Stimulated activated CD8-positive, alpha-beta memory T cell treated with anti-CD3 and anti-CD28 coated beads, Interleukin-15, amount 100 ng/mL, for 48 hours (primary cell): ENCODE data around the gene MALL.
"Not testable (repeated sequence)": the region's sequence is repeated elsewhere in the genome, so short reads cannot be mapped to it uniquely, and the experiment has no call there.

Experiments
- DNase-seq, 2 donors: peaks; one replicate each; pipeline ENCODE4 v3.0.0-alpha.2; 2020; ENCODE audit warnings: low read depth in 2 of 2

MALL gene

DNA sequence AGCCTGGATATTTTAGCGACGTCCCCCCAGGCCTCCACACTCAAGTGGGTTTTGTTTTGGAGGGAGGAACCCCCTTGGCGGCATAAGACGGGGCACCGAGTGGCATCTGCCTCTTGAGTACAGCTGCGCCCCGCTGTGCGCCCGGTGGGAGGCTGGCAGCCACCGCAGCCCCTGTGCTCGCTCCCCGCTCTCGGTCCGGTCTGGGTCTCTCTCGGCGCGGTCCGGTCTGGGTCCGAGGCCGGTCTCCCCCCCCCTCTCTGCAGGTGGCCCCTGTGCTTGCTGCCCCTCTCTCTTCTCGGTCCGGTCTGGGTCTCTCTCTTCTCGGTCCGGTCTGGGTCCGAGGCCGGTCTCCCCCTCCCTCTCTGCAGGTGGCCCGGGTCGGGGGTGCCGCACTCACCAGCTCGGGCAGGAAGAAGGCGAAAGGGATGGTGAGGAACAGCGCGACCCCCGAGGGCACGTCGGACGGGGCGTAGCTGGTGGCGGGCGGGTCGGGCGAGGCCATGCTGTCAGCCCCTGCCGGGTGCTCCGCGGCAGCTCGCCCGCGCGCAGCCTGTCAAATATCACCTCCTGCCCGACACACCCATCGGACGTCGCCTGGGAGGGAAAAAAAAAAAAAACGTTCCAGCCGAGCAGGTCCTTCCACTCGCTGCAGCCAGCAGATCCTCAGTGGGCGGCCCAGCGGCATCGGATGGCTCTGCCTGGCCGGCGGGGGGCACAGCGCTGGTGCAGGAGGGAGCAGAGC lies at the start of gene MALL:
Gene MALL (minus strand): TSS at position 532 of the 742 bp plus-strand sequence. CDS start 30 bp downstream, at position 502.
- no peak for DNase-seq

DNA sequence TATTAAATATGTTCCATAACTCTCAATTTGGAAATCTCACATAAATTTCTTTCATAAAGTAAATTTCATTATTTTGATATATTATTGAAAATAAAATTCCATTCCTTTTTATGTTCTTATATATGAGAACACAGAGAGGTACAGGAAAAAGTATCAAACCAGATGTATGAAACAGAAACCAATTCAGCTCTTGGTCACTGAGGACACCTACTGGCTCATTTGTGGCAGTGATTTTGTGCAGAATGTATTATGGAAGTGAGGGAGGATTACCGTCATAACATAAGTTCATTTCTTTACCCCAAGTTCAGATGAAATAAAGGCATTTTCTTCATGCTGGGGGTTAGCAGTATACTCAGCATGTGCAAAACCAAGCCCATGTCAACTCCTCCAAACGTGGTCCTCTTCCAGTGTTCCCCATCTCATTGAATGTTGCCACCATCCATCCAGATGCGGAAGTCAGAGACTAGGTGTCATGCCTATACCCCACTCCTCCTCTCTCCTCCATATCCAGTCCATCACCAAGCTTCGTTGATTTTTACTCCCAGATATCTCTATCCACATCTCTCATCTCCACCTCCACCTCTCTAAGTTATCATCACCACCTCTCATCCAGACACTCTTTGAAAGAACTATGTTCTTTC lies 41.7 kb upstream of the MALL start:
- DNase-seq: no peak

DNA sequence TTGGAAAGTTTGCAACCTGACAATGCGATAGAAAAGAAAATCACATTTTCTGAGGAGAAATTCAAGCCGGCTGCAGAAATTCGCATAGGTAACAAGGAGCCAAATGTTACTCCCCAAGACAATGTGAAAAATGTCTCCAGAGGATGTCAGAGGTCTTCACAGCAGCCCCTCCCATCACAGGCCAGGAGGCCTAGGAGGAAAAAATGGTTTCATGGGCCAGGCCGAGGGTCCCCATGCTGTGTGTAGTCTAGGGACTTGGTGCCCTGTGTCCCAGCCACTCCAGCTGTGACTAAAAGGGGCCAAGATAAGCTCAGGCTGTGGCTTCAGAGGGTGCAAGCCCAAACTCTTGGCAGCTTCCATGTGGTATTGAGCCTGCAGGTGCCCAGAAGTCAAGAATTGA lies 39.2 kb upstream of the MALL start:
- not testable (repeated sequence) for DNase-seq

DNA sequence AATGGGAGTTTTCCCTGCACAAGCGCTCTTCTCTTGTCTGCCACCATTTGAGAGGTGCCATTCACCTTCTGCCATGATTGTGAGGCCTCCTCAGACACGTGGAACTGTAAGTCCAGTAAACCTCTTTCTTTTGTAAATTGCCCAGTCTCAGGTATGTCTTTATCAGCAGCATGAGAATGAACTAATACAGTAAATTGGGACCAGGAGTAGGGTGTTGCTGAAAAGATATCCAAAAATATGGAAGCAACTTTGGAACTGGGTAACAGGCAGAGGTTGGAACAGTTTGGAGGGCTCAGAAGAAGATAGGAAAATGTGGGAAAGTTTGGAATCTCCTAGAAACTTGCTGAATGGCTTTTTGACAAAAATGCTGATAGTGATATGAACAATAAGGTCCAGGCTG lies 38.6 kb upstream of the MALL start:
- DNase-seq: not testable (repeated sequence)

DNA sequence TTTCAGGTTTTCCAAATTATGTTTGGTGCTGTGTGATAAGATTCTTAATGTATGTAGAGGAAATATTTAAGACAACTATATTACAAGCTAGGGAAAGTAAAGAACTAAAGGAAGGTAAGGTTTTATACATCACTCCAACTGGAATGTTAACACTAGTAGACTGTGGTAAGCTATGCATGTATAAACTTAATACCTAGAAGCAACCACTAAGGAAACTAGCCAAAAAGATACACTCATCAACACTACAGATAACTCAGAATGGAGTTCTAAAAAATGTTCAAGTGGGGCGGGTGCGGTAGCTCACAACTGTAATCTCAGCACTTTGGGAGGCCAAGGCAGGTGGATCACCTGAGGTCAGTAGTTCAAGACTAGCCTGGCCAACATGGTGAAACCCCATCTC lies 37.8 kb upstream of the MALL start:
- DNase-seq: no peak

DNA sequence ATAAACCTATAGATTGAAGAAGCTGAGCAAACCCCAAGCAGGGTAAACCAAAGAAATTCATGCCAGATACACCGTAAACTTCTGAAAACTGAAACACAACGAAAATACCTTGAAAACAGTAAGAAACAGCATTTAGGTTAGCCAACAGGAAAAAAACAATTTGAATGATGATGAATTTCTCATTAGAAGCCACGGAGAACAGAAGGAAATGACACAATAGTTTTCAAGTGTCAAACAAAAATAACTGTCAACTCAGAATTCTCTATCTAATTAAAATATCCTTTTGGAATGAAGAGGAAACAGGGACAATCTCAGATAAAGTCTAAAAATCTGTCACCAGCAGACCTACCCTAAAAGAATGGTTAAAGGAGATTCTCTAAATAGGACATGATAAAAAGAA lies 37.3 kb upstream of the MALL start:
- DNase-seq: no peak

DNA sequence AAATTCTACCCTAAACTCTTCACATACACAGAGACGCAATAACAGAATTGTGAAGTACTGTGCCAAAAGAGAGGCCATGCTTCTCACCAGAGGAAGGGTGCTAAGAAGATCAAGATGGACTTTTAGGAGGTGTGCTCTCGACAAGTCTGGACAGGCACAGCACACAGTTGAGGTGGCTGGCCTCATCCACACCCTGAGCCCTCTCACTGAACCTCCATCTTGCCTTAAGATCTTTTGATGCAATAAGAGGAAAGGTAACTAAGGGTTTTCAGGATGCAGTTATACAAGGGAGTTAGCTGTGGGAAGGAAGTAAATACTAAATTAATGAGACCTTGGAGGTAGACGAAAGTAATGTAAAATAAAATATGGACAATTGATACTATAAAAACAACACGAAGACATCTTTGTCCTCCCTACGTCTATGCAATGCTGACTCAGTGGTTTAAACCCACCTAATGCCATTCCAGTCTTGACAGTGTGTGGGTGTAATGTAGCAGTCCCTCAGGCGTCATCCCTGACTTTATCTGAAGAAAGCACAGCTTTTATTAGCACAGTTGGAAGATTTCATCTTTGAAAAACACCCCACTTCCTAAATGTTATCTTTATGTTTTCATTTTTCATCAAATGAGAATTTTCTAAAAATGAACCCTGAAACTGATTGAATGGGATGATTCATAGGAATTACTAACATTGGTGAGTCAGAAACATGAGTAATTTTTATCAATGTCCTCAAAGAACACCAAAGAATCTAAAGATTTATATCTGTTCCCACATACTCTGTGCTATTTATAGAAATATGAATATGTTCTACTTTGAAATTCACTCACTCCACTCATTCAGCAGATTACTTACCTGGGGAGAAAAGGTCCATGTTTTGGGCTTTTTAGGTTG lies 34.0 kb upstream of the MALL start:
- no peak for DNase-seq

DNA sequence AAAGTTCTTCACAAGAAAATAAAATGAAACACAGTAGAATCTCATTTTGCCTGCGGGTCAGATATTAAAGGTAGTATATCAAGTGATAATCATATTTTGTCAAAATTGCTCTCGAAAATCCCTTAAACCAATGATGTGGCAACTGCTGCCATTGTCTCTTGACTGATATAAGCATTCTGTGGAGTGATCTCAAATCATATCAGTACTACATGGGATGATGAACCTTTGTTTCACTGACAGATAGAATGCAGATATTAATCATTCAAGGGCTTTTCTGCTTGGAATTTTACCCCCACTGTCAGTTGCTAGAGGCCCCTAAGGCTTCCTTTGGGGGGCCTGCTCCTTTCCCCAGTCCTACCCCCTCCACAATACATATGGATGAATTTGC lies 31.3 kb upstream of the MALL start:
- DNase-seq: no peak

DNA sequence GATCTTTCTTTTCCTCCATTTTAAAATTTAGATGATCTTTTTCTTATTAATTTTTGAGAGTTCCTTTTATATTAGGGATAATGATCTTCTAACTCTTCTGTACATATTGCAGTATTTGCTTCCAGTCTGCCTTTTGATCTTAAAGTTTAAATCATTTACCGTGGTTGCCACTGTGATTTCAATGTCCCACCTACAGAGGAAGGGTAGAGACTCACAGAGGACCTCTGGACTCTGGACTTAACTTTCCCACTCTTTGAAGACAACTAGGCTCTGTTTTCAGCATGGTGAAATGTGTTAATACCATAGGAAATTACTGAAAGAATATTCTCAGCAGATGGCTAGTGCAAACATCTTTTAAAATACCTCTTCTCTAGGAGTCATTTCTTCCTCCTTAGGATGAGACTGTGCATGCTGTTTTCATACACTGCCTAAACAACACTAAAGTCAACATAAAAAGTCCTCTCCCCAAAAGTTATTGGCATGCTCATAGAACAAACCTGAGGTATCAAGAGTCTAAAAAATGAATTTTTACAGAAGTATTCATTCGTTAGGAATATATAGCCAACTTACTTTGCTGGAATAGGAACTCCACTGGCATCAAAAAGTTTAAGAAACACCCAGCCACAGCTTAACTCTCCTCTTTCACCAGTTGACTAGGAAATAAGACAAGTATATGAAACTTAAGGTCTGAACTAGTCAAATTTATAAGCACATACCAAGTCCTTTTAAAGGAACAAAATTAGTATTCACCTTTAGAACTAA lies 30.7 kb upstream of the MALL start:
- no peak for DNase-seq

DNA sequence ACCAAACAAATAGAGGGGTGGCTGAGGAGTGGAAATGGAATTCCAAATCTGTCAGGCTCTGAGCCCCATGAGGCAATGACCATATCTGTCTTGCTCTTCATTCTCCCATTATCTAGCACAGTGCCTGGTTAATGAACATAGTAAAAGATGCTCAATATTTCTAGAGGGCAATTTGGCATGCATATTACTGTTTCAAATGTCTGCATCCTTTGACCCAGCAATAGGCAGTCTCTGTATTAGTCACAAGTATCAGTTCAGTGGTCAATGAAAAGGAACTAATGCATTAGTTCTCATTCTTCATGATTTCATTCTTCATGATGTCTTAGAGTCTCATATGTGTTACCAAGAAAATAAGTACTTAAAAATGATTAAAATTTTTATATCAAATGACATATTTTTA lies 28.4 kb upstream of the MALL start:
- no peak for DNase-seq

DNA sequence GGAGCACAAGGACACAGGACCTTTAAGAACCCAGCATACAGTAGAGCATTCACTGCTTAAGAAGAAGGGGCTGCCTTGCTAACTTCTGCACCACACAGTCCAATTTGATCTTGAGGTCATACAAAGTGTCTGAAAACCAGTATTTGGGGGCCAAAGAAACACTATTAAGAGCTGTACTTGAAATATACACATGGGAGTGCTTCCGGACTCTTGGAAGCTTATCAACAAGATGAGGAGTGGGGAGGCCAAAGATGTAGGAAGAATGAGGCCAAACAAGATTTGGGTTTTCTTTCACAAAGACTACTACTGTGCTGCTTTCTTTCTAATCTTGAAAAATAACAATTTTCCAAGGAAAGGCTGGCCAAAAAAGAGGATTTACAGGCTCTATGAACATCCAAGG lies 24.8 kb upstream of the MALL start:
- no peak for DNase-seq

DNA sequence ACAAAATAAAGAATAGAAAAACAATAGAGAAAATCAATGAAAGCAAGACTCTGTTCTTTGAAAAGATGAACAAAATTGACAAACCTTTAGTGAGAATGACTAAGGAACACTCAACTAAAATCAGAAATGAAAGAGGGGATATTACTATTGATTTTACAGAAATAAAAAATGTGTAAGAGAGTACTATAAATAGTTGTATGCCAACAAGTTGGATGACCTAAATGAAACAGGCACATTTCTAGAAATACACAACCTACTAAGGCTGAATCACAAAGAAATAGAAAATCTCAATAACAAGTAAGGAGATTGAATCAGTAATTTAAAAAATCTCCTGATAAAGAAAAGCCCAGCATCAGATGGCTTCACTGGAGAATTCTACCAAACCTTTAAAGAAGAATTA lies 18.4 kb upstream of the MALL start:
- no peak for DNase-seq

DNA sequence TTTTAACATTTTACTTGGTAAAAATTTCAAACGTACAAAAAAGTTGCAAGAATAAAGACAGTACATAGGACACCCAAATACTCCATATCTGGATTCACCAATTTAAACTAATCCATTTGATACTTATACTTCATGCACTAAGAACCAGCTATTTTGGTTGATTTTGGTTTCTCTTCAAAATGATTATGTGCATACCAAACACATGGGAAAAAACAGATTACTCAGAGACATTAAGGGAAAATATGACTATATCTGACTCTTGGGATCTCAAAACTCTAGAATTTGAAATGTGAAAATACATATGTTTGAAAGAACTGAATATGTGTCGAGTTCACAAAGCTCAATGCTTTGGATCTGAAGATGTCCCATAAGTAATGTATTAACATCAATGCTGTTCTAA lies 15.5 kb upstream of the MALL start:
- no peak for DNase-seq

DNA sequence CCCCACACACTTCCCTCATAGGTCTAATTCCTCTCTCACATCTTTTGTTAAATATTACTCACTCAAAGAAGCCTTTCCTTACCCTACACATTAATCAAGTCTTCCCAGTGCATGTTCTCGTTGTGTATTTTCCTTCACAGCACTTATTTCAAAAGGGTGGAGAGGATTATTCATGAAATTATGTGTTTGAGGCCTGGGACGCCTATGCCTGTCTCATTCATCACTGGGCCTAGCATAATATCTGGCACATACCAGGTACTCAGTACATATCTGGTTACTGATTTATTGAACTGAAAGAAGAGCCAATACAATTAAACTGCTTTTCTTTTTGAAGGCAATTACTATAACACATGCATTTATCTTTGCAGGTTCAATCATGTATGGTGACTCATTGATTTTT lies 15.1 kb upstream of the MALL start:
- no peak for DNase-seq

DNA sequence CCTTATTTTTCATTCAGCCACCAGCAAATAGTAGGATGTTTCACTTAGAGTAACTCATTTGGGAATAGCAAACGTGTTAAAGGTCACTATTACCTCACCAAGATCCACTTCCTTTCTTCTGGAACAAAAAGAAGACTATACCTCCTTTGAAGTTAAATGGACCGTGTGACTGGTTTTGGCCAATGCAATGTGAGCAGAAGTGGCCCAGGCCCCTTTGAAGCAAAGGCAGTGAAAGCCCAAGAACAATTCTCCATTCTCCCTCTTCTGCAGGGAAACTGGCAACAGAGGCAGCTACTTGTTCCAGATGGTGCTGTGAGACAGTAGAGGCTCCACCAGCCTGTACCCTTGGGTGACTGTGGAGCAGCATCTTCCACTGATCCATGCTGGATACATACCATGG lies 11.3 kb upstream of the MALL start:
- no peak for DNase-seq

DNA sequence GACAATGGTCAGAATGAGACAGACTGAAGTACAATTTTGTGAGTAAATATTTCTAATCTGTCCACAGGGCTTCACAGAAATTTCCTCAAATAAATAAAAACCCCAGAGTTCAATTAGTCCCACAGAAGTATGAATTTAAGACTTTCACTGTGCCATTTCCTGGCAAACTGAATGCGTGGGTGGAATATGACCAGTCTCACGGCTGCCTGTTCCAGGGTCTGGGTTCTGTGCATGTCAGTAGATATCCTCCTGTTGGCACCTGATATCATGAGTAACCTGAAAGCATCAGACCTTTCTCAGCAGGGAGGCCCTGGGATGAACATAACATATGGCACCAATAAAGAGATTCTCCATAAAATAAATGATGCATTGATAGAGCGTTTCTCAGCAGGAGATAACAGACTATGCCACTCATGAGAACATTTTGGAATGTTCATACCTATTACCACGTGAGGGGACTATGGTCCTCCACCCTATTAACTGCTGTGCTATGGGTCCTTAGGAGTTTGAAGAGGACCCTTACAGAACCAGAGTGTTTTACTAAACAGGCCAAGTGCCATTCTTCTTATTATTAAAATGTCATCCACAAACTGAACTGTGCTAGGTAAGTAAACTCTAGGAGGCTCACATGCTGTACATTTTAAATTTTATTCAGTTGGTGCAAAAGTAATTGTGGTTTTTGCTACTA lies 10.6 kb upstream of the MALL start:
- DNase-seq: no peak

DNA sequence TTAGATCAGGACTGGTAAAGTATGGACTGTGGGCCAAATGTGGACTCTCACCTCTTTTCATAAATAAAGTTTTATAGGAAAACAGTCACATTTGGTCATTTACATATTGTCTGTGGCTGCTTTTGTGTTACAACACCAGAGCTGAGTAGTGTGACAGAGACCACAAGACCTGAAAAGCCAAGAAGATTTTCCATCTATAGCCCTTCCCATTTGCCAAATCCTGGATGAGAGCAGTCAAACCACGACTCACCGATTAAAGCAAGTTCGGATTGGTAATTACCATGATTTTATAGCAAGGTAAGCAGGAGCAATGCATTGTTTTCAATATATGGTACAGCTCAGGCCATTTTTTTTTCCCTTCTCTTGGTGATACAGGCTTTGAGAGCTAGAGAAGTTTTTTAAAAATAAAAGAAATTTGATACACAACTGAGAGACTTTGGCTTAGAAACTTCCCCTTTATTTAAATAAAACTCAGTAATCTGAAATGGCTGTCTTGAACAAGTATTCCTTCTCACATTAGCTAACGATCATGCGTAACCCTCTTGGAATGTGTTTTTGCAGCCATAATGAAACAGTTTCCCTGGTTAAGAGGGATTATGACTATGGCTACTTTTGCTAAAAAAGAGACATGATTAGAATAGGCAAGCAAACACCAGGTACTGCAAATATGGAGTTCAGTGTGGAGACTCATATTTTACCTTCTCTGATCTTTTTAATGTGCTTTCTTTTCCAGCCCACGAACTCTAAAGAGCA lies 9.5 kb upstream of the MALL start:
- no peak for DNase-seq

DNA sequence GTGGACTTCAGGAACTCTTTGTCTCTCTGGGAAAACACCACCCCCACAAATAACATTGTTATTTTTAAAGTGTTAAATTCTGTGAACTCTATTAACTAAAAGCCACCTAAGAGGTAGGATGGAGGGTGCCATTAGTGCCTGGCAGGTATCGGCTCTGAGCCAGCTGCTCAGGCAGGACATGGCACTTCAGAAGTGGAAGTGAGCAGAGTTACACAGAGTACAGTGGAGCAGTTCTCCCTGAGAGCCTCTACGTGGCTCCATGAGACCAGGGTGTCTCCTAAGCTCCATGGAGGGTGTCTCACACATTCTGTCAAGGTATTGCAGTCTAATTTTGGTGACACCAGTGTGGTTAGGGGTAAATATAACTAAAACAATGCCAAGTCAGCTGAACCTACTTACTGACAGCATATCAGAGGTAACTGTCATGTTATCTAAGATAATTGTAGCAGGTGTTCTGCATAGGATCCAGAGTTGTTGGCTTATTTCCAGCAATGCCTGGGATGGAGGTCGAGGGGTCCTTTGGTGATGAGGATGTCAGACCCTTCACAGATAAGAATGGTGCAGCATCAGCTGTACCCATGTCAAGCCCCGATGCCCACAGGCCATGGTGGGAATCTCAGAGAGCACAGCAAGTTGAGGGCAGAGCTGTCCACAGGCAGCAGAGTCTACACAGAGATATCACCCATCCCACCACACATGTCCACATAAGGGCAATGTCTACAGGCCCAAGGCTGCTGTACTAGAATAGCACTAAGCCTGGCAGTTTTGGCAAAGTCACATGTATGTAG lies 8.6 kb upstream of the MALL start:
- no peak for DNase-seq

DNA sequence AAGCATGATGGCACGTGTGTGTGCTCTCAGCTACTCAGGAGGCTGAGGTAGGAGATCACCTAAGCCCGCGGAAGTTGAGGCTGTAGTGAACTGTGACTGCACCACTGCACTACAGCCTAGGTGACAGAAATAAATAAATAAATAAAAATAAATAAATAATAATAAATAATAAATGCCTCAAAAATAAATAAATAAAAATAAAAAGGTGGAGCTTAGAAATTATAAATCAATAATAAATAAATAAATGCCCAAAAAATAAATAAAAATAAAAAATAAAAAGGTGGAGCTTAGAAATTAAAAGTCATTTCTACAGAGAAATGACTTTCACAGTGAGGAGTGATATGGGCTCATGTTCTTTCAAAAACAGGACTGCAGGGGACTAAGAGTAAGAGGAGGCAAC lies 6.0 kb upstream of the MALL start:
- no peak for DNase-seq

DNA sequence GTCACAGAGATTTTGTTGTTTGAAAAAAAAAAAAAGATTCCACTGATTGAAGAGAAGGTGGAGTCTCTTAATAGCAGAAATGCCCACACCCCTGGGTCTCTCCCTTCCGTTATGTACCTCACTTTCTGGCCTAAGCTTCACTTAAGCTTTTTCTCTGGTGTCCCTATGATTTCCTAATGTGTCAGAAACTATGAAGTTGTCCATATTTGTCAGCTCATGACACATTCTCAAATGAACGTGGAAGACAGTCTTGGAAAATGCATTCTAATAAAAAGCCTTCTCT lies 5.4 kb upstream of the MALL start:
- DNase-seq: no peak
